Brain microvascular endothelial cell (primary cell): Measurements from ENCODE around the gene MYL11.
"Not testable (repeated sequence)": the region's sequence is repeated elsewhere in the genome, so short reads cannot be mapped to it uniquely, and the experiment has no call there.

ENCODE experiments used
- DNase-seq: peaks from one replicate; pipeline ENCODE4 v3.0.0-alpha.2; 2020
- H3K27ac ChIP-seq: fragments of 250-450 bp; sonication (Bioruptor Pico); 2 replicates; pipeline ENCODE4 v1.5.1; 2020; ENCODE audit warnings: mild to moderate bottlenecking, moderate library complexity
- H3K27me3 ChIP-seq: fragments of 250-450 bp; sonication (Bioruptor Pico); replicated peaks from 2 replicates; pipeline ENCODE4 v1.5.1; 2020; ENCODE audit warnings: mild to moderate bottlenecking
- H3K36me3 ChIP-seq: fragments of 250-450 bp; sonication (Bioruptor Pico); replicated peaks from 2 replicates; pipeline ENCODE4 v1.5.1; 2020; ENCODE audit warnings: mild to moderate bottlenecking
- H3K4me3 ChIP-seq: 2 replicates; pipeline ENCODE4 v1.5.1; 2011; ENCODE audit warnings: low read depth, mild to moderate bottlenecking, control low read depth, low read length, moderate library complexity
- in situ Hi-C: cut with HindIII; loops from 2 replicates; pipeline ENCODE4 v1.10.0; 2017; ENCODE audit warnings: low sequenced_read_pairs, low pct_ligation_motif_present
- TF ChIP-seq, protein P1 (sequence below): IDR thresholded peaks from 2 replicates; pipeline ENCODE4 v1.5.1; 2011; ENCODE audit warnings: low read depth, mild to moderate bottlenecking, moderate library complexity, low read length, control low read depth, inconsistent platforms; ENCODE audit errors: missing control alignments

Gene MYL11

DNA sequence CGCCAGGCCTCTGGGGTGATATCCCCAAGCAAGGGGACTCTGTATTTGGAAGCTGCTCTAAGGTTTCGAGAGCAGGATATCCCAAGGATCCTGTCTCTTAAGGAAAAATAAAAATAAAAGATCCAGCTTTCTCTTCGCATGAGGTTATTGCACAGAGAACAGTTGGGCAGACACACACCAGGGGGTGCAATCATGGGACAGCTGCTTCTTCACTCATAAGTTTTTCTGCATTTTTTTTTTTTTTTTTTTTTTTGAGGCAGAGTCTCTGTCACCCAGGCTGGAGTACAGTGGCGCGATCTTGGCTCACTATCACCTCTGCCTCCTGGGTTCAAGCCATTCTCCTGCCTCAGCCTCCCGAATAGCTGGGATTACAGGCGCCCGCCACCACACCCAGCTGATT, 32.6 kb upstream of the MYL11 start:
- peak; percentile 29 for DNase-seq
- H3K27ac ChIP-seq, in situ Hi-C loops, H3K4me3 ChIP-seq, H3K36me3 ChIP-seq, H3K27me3 ChIP-seq: not testable (repeated sequence)
- TF ChIP-seq, protein P1, sequence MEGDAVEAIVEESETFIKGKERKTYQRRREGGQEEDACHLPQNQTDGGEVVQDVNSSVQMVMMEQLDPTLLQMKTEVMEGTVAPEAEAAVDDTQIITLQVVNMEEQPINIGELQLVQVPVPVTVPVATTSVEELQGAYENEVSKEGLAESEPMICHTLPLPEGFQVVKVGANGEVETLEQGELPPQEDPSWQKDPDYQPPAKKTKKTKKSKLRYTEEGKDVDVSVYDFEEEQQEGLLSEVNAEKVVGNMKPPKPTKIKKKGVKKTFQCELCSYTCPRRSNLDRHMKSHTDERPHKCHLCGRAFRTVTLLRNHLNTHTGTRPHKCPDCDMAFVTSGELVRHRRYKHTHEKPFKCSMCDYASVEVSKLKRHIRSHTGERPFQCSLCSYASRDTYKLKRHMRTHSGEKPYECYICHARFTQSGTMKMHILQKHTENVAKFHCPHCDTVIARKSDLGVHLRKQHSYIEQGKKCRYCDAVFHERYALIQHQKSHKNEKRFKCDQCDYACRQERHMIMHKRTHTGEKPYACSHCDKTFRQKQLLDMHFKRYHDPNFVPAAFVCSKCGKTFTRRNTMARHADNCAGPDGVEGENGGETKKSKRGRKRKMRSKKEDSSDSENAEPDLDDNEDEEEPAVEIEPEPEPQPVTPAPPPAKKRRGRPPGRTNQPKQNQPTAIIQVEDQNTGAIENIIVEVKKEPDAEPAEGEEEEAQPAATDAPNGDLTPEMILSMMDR, result peak; percentile 29

DNA sequence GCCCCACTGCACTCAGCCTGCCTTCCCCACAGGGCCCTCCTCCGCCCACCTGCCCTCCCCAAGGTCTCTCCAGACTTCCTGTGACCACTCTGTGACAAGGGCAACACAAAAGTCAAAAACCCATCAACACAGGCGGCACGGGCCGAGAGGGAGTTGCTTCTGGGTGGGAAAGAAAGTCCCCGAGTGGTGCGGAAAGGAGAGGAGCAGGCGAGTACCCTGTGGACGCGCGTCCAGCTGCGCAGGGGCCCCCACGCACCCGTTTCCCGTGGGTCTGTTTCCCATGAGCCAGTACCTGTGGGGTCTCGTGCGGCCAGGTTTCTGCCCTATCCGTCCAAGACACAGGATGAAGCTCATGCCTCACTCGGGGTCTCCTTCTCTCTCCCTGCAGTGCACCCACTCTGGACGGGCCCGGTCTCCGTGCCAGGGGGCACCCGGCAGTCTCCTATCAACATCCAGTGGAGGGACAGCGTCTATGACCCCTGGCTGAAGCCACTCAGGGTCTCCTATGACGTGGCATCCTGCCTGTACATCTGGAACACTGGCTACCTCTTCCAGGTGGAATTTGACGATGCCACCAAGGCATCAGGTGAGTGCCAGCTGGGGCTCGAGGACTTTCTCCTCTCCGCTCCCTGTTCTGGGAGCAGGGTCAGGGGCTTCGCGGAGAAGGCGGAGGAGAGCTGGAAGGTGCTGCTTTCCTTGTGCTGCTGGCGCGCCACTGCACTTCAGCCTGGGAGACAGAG, 31.7 kb upstream of the MYL11 start:
- no peaks in the 10 kb centered on the region for H3K36me3 ChIP-seq
- H3K27ac ChIP-seq, result no peak overlapping the region
- in situ Hi-C loops, result no loop called here
- TF ChIP-seq, protein P1, result no peak
- H3K27me3 ChIP-seq, result no peaks in the 10 kb centered on the region
- no peak overlapping the region for H3K4me3 ChIP-seq
- no peak for DNase-seq

DNA sequence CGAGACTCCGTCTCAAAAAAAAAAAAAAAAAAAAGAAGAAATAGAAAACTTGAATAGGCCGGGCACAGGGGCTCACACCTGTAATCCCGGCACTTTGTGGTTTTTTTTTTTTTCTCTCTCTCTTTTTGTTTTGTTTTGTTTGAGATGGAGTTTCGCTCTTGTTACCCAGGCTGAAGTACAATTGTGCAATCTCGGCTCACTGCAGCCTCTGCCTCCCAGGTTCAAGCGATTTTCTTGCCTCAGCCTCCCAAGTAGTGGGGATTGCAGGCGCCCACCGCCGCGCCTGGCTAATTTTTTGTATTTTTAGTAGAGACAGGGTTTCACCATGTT, 31.1 kb upstream of the MYL11 start:
- H3K36me3 ChIP-seq, H3K27me3 ChIP-seq, H3K27ac ChIP-seq, DNase-seq, in situ Hi-C loops, H3K4me3 ChIP-seq: not testable (repeated sequence)

DNA sequence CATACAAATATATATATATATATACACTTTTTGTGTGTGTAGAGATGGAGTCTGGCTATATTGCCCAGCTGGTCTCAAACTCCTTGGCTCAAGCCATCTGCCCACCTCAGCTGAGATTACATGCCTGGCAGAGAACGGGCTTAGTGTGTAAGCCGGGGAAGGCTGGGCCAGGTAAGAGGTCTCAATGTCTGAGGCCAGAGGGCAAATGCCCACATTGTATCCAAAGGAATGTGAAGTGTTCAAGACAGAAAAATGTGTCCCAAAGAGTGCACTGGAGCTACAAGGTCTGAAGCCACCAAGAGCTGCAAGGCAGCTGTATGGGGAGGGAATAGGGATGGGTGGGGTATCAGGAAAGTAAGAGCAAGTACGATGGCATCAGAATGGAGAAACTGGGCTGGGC, 28.3 kb upstream of the MYL11 start:
- Histone ChIP-seq H3K36me3 (peaks cover 13% of the 10 kb centered on the region), H3K4me3 (no peak overlapping the region), H3K27me3 (no peaks in the 10 kb centered on the region), H3K27ac (no peak overlapping the region)
- in situ Hi-C loops, result no loop called here
- no peak for DNase-seq
- TF ChIP-seq, protein P1, result no peak

DNA sequence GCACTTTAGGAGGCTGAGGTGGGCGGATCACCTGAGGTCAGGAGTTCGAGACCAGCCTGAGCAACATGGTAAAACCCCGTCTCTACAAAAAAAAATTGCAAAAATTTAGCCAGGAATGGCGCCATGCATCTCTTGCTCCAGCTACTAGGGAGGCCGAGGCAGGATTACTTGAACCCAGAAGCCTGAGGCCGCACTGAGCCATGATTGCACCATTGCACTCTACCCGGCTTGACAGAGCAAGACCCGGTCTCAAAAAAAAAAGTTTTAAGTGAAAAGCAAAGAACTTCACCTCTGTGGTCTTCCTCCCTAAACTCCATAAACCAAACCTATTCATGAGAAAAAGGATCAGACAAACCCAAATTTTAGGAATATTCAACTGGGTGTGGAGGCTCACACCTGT, 26.5 kb upstream of the MYL11 start:
- DNase-seq, result no peak
- peaks cover 31% of the 10 kb centered on the region for H3K36me3 ChIP-seq
- H3K27me3 ChIP-seq, result no peaks in the 10 kb centered on the region
- H3K4me3 ChIP-seq, result no peak overlapping the region
- H3K27ac ChIP-seq, result no peak overlapping the region
- in situ Hi-C loops, result no loop called here
- TF ChIP-seq, protein P1, result no peak

DNA sequence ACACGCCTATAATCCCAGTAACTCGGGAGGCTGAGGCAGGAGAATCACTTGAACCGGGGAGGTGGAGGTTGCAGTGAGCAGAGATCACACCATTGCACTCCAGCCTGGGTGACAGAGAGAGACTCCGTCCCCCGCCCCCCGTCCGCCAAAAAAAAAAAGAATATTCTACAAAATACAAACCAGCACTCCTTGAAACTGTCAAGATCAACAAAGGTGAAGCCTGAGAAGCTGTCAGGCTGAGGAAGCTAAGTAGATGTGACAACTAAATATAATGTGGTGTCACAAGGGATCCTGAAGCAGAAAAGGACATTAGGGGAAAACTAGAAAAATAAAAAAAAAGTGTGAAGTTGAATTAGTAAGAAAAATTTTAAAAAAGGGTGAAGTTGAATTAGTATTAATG, 25.7 kb upstream of the MYL11 start:
- no peak for DNase-seq
- in situ Hi-C loops, result no loop called here
- Histone ChIP-seq H3K36me3 (peaks cover 38% of the 10 kb centered on the region), H3K27me3 (no peaks in the 10 kb centered on the region), H3K27ac (no peak overlapping the region), H3K4me3 (no peak overlapping the region)
- TF ChIP-seq, protein P1, result no peak
